Right atrium auricular region (tissue), 2 donors: Measurements from ENCODE around the gene UBL7. TPM values are rescaled to one million over a fixed set of nuclear protein-coding genes. Genes with fewer than 3 reads are reported as not detected.

ENCODE experiments used
- DNase-seq: peaks from one replicate; pipeline ENCODE4 v3.0.0-alpha.2; 2019; ENCODE audit warnings: low spot score
- H3K27ac ChIP-seq, 2 donors: fragments of 200-600 bp; sonication (generic); 1 replicate in 1 of 2; 2 replicates in 1 of 2; pipeline ENCODE4 v1.5.1; 2016 to 2019
- H3K27me3 ChIP-seq, 2 donors: fragments of 200-600 bp; sonication (generic); one replicate each; pipeline versions ENCODE4 v1.5.1 to v1.6.0; 2017 to 2019
- H3K36me3 ChIP-seq: fragments of 200-600 bp; sonication (generic); one replicate; pipeline ENCODE4 v1.5.1; 2016
- H3K4me1 ChIP-seq, 2 donors: fragments of 200-600 bp; sonication (generic); one replicate each; pipeline versions ENCODE4 v1.5.1 to v1.6.0; 2017 to 2019
- H3K4me3 ChIP-seq, 2 donors: fragments of 200-600 bp; sonication (generic); 1 replicate in 1 of 2; 2 replicates in 1 of 2; pipeline ENCODE4 v1.5.1; 2017 to 2019; ENCODE audit warnings: mild to moderate bottlenecking in 1 of 2, moderate library complexity in 1 of 2
- H3K9me3 ChIP-seq, 2 donors: fragments of 200-600 bp; sonication (generic); one replicate each; pipeline ENCODE4 v1.5.1; 2019
- CTCF ChIP-seq, 2 donors: fragments of 200-600 bp; sonication (generic); IDR thresholded peaks; one replicate each; pipeline ENCODE4 v1.5.1; 2019; ENCODE audit warnings: antibody characterized with exemption in 2 of 2
- total RNA-seq, 2 donors: library from RNA; depleted of rRNA; stranded (reverse); fragments of >200 nt; gene quantifications; one replicate each; pipeline ENCODE4 v1.1.0, GENCODE V29; 2016

Gene UBL7
- total RNA-seq, 2 donors from 2014 or later: 65.4 to 68.2 TPM

- no peaks in the 10 kb centered on the region for H3K36me3 ChIP-seq
- H3K9me3 ChIP-seq: no peaks in the 10 kb centered on the region
- H3K27me3 ChIP-seq: no peaks in the 10 kb centered on the region
- TF ChIP-seq CTCF (IDR thresholded peaks at IDR 0.05): no peak
- H3K4me1 ChIP-seq: peaks cover 0 to 19% of the 10 kb centered on the region in 2 donors
- no peak overlapping the region for H3K4me3 ChIP-seq
- no peak overlapping the region for H3K27ac ChIP-seq
- no peak for DNase-seq
These were observed 31.1 kb downstream of the UBL7 start for GRCh38 chr15:74429781-74430400.

- no peak for DNase-seq
- no peaks in the 10 kb centered on the region for H3K36me3 ChIP-seq
- no peak for TF ChIP-seq CTCF (IDR thresholded peaks at IDR 0.05)
- peaks cover 0 to 15% of the 10 kb centered on the region in 2 donors for H3K4me1 ChIP-seq
- no peak overlapping the region for H3K27ac ChIP-seq
- no peaks in the 10 kb centered on the region for H3K27me3 ChIP-seq
- no peaks in the 10 kb centered on the region for H3K9me3 ChIP-seq
- no peak overlapping the region for H3K4me3 ChIP-seq
These were observed 31.8 kb downstream of the UBL7 start for GRCh38 chr15:74428970-74429780.

- H3K4me1 ChIP-seq: peaks cover 0 to 18% of the 10 kb centered on the region in 2 donors
- H3K27me3 ChIP-seq: no peaks in the 10 kb centered on the region
These were observed 32.5 kb downstream of the UBL7 start for GRCh38 chr15:74428442-74428787.

GRCh38 chr15:74427607-74428441, 33.1 kb downstream of the UBL7 start:
- Histone ChIP-seq H3K4me3 (no peak overlapping the region), H3K9me3 (no peaks in the 10 kb centered on the region), H3K36me3 (no peaks in the 10 kb centered on the region), H3K27ac (no peak overlapping the region), H3K27me3 (no peaks in the 10 kb centered on the region), H3K4me1 (peaks cover 0 to 18% of the 10 kb centered on the region in 2 donors)
- no peak for DNase-seq
- no peak for TF ChIP-seq CTCF (IDR thresholded peaks at IDR 0.05)

More at GRCh38 chr15:74428442-74428787, 32.5 kb downstream of the UBL7 start:
- no peak for DNase-seq
- no peak for TF ChIP-seq CTCF (IDR thresholded peaks at IDR 0.05)
- Histone ChIP-seq H3K36me3 (no peaks in the 10 kb centered on the region), H3K9me3 (no peaks in the 10 kb centered on the region), H3K27ac (no peak overlapping the region), H3K4me3 (no peak overlapping the region)

GRCh38 chr15:74426404-74427281, 34.3 kb downstream of the UBL7 start:
- DNase-seq: no peak
- no peak overlapping the region for H3K4me3 ChIP-seq
- H3K9me3 ChIP-seq: no peaks in the 10 kb centered on the region
- no peaks in the 10 kb centered on the region for H3K27me3 ChIP-seq
- H3K36me3 ChIP-seq: no peaks in the 10 kb centered on the region
- H3K4me1 ChIP-seq: peaks cover 0 to 22% of the 10 kb centered on the region in 2 donors
- H3K27ac ChIP-seq: no peak overlapping the region
- no peak for TF ChIP-seq CTCF (IDR thresholded peaks at IDR 0.05)
